GM19455 (cell line): Measurements from ENCODE around the gene DPP9.
"Not testable (repeated sequence)": the region's sequence is repeated elsewhere in the genome, so short reads cannot be mapped to it uniquely, and the experiment has no call there.

Experiments
- ATAC-seq: cut with Tn5 transposase; IDR thresholded peaks from one replicate; pipeline ENCODE4 v1.9.1; 2021; ENCODE audit not compliant: unreplicated experiment

DPP9 gene

DNA sequence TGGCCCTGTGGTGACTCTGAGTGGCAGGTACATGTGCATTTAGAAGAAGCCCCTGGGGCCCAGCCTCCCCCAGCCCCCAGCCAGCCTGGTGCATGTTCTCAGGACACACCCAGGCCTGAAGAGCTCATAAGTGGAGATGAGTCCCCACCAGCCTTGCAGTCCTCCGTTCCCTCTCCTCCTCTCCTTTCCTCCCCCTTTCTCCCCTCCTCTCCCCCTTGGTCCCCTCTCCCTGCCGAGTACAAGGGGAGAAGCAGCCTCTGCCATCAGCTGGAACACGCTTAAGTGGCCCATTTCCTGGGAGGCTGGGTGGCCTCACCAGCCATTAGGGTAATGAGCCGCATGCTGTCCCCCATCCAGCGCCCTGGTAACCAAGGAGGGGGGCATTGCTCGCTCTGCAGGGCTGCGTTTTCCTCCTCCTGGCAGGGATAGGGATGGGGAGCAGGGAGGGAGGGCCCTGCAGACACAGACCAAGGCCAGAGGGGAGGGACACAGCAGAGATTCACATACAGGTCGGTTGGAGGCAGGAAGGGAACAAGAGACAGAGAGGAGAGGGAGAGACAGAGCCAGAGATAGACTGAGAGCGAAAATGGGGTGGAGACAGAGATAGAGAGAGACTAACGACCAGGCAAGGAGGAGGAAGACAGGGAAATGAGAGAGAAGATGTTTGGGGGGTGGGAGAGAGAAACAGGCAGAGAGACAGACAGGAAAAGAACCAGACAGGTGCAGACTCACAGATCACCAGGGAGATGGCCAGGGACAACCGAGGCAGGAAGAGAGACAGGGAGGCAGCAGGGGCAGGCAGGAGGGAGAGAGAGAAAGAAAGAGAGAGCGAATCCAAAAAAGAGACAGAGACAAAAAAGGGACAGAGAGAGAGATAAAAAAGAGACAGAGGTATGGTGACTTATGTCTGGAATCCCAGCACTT, 19.3 kb upstream of the DPP9 start:
- ATAC-seq: no peak

DNA sequence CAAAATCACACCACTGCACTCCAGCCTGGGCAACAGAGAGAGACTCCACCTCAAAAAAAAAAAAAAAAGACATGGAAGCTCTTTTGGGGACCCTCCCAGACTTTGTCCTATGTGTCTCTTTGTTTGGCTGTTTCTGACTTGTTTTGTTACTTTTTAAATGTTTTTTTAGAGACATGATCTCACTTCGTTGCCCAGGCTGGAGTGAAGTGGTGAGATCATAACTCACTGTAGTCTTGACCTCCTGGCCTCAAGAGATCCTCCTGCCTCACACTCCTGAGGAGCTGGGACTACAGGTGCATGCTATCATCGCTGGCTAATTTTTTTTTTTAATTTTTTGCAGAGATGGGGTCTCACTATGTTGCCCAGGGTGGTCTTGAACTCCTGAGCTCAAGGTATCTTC, 16.4 kb upstream of the DPP9 start:
- ATAC-seq: no peak

DNA sequence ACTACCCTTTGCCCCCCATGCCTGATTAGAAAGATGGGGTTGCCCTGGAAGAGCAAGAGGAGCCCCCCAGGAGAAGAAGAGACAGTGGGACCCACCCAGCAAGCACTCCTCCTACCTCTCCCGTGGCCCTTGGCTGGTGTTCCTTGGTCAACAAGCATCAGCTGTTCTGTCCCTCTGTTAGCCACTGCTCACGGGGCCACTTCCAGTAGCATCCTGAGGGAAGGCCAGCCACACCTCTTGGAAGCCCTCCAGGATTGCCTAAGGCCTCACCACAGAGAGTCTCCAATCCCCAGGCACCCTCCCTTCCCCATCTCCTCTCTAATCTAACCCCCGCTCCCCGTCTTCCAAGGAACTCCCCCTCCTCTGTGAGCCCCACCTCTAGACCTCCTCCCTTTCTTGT, 15.1 kb upstream of the DPP9 start:
- ATAC-seq: no peak

DNA sequence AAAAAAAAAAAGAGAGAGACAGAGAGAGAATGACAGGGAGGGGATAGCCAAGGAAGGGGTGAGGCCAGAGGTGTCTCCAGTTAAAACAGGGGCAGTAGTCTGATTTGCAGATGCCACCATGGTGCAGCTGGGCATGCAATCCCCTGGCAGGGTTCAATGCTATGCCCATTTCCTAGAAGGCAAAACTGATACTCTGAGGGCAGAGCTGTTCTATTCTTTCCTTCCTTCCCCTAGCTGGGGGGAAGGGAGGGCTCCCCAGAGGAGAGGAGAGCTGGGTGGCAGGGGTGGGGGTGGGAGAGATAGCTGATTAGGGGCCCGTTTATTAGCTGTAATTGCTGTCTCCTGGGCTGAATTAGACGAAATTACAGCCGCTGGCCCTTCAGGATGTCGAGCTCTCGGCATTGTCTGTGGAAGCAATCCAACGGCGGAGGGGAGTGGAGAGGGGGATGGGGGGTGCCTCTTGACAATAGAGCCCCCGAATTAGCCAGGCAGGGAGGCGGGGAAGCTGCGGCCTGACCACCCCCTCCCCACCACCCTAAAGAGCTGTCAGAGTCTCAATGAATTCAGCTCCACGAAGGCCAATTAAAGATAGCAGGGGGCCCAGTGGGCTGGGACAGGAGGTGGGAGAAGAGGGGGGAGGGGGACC, 14.4 kb upstream of the DPP9 start:
- no peak for ATAC-seq

DNA sequence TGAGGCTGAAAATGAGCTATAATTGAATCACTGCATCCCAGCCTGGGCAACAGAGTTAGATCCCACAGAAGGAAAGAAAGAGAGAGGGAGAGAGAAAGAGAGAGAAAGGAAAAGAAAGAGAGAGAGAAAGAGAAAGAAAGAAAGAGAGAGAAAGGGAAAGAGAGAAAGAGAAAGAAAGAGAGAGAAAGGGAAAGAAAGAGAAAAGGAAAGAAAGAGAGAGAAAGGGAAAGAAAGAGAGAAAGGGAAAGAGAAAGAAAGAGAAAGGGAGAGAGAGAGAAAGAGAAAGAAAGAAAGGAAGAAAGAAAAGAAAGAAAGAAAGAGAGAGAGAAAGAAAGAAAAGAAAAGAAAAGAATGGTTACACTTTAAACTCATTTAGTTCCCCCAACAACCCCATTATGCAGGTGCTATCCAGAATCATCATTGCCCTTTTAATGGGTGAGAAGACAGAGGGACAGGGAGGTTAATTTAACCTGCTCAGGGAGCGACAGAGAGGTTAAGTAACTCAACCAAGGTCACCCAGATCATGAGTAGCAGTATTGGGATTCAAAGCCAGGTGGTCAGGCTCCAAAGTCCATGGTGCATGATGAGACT, 10.2 kb upstream of the DPP9 start:
- no peak for ATAC-seq

DNA sequence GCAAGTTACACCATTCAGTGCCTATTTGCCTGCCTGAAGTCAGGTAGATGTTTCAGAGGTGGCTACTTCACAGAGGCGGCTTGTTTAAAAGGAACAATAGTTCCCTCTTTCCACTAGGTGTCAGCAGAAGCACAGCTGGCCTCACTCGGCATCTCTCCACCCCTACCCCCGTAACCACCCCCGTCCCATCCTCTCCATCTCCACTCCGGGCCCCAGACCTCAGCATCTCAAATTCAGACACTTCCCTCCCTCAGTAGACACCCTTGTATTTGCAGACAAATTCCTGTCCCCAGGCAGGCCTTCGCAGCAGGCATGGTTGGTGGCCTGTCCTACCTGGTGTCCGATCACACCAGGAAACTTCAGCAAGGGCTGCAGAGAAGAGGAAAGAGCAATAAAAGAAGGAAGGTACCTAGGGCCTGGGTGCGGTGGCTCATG, 9.1 kb upstream of the DPP9 start:
- ATAC-seq: no peak

DNA sequence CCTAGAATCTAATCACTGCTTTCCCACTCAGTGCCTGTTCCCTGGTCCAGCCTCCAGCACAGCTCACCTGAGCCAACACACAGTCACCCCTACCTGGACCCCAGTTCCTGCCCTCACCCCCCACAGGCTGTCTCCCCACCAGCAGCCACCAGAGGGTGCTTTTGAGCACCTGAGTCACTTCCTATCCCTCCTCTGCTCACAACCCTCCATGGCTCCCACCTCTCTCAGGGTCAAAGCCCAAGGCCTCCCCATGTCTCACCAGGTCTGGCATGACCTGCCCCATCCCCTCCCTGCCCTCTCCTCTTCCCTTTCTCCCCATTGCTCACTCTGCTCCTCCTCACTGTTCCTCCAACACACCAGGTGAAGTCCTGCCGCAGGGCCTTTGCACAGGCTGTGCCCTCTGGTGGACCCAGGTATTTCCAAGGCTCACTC, 7.1 kb upstream of the DPP9 start:
- ATAC-seq: no peak

DNA sequence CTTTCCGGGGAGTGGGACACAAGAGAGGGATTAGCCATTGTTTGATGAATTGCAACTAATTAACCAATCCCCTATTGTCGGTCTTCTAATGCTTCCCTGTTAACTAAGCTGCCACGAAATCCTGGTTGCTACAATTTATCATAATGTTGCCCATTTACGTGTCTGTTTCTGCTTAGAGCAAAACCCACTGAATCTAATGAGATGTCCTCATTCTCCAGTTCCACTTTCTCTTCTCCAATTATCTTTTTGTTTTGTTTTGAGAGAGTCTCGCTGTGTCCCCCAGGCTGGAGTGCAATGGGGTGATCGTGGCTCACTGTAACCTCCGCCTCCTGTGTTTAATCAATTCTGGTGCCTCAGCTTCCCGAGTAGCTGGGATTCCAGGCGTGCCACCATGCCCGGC, 5.2 kb upstream of the DPP9 start:
- no peak for ATAC-seq

DNA sequence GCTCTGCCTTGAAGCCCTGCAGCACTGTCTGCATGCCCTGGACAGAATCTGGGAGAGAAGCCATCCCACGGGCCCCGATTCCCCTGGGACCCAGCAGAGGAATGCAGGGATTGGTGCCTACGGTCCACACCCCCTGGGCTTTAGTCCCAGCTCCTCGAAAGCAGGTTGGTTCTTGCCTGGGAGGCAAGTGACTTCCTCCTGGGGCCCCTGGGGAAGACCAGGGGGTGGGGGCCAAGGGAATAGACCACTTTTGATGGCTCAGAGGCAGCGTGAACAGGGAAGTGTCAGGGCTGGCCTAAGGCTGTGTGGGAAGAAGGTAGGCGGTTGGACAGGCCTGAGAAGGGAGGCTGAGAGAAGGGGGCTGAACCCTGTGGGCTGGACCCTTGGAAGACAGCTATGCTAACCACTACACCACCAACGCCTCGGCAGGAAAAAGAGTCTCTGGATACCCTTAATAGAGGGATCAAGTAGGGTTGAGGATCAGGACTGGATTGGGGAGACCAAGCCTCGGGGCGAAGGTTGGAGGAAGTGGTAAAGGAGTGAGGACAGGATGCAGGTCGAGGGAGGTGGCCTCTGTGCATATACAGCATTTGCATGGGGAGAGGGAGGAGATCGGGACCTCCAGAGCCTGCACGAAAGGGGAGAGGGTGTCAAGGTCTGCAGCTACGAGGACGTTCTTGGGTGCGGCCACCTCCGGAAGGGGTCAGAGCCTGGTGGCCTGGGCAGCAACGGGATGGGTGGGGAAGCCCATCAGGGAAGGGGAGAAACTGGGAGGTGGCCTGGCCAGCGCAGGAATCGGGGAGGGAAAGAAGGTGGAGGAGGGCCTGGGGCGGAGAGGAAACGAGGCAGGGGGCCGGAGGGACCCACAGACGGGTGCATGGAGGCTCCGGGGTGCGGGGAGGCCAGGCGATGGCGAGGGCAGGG, 709 bp downstream of the DPP9 start:
- no peak for ATAC-seq

DNA sequence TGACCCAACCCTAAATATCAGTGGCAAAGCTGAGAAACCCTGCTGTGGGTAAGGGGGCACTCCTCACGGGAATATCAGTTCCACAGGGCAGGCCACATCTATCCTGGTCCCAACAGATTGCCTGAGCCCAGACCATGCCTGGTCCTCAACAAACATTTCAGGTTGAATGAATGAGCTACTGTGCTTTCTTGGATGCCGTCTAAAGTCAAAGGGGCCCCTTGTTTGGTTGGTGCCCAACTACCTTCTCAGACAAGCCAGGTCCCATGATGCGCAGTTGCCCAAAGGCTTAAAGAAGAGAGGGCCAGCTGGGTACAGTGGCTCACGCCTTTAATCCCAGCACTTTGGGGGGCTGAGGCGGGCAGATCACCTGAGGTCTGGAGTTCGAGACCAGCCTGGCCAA, 2.4 kb downstream of the DPP9 start:
- ATAC-seq: no peak

DNA sequence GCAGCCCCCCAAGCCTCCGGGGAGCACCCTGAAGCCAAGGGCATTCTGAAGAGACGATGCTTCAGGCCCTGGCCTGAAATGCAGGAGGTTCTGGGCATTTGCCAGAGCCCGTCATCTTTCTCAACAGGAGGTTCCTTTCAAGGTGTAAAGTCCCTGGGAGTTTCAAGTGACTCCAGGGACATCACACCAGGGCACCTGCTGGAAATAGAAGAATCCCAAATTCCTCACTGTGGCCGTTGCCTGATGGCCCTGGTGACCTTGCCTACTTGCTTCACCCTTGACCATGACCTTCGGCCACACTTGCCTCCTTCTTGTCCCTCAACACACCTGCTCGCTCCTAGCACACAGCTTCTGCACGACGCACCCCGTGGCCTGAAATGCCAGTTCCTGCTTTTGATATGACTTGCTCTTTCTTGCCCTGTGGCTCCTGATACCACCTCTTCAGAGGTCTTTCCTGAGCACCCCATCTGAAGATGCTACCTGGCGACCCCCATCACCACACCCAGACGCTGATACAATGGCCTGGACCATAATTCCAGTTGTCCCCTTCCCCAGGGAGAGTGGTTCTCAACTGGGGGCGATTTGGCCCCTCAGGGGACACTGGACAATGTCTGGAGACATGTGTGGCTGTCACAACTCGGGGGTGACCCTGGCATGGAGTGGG, 3.5 kb downstream of the DPP9 start:
- ATAC-seq: no peak

DNA sequence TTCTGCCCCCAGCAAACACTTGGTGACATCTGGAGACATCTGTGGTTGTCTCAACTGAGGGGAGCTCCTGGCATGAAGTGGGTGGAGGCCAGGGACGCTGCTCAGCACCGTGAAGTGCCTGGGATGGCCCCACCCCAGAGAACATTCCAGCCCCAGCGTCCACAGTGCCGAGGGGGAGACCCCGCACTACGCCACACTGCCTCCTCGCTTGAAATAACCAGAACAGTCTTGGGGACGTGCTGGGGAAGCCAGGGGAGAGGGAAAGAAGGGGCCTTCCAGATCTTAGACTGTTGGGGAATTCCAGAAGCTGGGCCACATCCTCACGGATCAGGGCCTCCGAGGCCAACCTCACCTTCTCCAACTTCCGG, 4.2 kb downstream of the DPP9 start:
- ATAC-seq: no peak

DNA sequence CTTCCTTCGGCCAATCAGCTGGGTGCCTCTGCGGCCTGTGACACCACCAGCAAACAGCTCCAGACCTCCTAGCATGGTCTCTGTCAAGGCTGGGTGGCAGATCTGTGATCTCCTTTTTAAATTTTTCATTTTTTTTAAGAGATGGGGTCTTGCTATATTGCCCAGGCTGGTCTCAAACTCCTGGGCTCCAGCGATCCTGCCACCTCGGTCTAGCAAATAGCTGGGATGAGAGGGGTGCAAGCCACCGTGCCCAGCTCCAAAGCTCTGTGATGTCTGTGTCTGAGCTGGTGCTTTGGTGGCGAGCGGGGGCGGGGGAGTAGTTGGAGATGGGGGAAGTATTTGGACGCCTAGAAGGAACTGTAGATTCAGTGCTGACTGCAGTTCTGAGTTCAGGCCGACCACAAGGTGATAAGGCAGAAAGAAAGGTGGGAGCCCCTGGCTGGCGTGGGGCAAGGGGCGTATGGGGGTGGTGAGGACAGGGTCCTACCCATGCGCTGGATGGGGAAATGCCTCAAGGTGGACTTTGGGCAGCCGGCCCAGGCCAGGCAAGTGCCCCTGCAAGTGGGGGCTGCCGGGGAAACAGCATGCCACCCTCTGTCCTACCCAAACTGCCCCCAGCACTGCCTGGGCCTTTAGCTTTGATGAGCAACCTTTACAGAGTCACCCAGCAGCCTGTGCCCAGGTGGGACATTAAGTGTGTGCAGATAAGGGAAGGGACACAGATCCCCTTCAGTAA, 5.5 kb downstream of the DPP9 start:
- no peak for ATAC-seq

DNA sequence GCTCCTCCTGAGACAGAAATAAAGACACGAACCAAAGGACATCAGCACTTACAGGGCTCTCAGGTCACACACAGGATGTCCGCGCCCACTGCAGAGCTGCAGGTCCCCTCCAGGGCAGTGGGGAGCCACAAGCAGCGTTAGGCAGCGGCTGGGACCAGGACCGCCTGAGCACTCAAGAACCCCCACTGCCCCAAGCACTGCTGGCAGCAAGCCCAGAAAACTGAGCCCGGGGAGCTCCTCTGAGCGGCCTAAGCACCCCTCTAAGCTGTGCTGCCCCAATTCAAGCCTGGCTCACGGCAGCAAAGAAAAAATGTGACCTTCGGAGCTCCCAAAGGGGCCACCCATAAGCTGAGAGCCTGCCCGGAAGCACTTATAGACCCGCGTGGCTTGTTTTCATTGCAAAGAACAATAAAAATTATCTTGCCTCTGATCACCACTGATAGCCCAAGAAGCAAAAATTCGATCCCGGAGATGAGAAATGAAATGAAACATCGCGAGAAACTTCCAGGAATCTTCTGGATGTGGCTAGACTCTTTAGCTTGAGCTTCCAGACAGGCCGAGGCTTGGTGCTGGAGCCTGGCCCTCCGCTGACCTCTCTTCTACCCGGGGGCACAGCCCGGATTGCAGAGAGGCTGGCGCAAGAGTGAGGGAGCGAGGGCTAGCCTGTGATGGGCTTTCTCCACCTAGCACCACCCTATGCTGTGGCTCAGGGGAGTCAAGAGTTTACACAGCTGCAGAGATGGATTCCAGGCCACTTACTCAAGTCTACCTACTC, 6.3 kb downstream of the DPP9 start:
- ATAC-seq: no peak

DNA sequence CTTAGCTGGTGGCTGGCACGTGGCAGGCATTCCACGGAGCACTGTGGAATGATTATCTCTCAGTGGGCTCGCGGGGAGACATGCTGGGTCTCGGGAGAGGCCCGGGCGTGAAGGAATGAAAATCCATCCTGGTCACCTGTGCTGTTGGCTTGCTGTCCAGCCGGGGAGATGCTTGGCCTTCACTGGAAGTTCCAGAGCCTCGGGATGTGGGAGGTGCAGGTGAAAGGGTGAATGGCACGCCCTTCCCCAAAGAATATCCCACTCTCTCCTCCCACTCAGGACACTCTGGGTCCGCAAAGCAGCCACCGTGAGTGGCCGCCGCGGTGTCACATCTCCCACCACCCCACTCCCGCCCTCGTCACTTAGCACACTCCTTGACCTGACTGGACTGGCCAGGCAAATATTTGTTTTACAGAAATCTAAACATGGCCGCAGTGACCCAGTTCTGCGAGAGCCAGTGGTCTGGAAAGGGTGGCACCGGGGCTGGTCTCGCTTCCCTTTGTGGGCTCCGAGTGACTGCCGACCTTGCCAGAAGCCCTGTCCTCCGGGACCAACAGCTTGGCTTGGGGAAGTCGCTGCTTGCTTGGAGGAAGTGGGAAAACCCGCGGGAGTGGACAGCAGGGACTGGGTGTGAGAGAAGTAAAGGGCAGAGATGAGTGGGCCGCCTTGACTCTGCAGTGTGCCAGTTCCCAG, 8.0 kb downstream of the DPP9 start:
- no peak for ATAC-seq

DNA sequence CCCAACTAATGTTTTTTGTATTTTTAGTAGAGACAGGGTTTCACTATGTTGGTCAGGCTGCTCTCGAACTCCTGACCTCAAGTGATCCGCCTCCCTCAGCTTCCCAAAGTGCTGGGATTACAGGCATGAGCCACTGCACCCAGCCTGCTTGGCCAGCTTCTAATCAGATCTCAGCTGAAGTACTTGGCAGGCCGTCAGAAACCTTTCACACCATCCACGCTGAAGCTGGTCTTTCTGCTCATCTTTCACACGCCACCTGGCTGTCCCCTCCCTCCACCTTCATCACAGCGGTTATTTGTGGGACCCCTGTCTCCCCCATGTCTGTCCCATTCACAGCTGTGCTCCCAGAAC, 8.5 kb downstream of the DPP9 start:
- not testable (repeated sequence) for ATAC-seq

DNA sequence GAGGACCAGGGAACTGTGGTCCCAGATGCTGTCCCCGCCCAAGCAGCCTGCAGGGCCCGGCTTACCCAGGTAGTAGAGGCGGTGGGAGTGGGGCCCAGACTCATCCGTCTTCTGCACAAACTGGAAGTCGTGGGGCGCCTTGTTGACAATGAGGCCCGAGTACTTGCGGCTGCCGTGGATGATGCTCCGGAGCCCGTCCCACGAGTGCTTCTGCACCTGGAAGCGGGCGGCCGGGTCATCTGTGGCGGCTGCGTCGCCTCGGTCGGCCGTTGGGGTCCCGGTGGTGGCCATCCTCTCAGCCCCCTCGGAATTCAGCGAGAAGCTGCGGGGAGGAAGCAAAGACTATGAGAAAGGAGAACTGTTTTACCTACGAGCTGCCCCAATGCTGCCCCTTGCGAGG, 9.6 kb downstream of the DPP9 start:
- no peak for ATAC-seq

DNA sequence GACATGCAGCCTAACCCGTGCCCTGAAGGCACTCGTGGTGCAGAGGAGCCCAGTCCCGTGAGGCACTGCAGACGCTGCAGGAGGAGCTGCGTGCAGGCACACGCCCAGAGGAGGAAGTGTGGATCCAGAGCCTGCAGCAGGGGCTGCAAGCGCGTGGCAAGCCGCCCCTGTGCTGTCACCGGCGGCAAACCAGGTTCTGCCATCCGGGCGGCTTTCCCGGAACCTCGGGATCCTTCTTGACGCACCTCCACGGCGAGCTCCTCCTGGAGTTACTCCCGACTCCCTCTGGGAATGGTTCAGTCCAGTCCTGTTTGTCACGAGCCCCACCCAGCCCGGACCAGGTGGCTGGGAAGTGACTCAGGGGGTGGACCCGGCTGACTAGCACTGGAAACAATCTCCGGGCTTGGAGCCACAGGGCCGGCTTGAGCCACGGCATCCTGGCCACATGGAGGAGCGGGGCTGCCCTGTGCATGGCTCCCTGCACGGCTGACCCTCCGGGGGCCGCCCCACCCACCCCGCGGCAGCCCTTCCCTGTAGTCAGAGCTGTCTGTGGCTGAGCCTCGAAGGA, 10.2 kb downstream of the DPP9 start:
- no peak for ATAC-seq
